ENCODE results near the gene AGPAT4.

DNA sequence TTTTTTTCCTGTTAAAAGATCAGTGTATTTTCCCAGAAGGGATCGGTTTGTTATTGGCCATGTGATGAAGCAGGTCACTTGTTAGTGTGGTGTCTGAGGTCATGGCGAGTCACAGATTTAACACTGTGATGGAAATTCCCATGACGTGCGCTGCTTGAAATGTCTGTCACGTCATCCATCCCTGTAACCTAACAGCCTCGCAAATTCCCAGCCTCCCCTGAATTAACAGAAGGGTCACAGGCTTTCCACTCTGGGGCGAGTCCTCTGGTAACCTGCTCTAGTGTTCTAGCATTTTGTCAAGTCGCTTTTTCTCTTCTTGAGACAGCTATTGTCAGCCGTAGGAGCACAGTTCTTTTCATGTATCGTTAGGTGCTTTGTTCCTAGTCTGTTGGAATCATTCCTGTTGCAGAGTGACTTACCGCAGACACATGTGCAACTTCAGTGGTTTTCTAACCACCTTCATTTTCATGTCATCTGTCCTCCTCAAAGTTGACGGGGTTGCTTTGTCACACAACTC is 145.1 kb downstream of the AGPAT4 start:
- TF ChIP-seq CHD1 (IDR thresholded peaks at IDR 0.05; ENCODE audit: low read depth, low read length) = no peak
- TF ChIP-seq RAD21 (IDR thresholded peaks at IDR 0.05; ENCODE audit: low read length) = 0 out of 2 replicates have a peak, but pooled peaks have one; percentile 6
- TF ChIP-seq MAFK (IDR thresholded peaks at IDR 0.05; ENCODE audit: low read depth, low read length) = no peak
